Immature natural killer cell (primary cell): Measurements from ENCODE around the gene HP. TPM values are rescaled to one million over a fixed set of nuclear protein-coding genes. Genes with fewer than 3 reads are reported as not detected.
"Not testable (repeated sequence)": the region's sequence is repeated elsewhere in the genome, so short reads cannot be mapped to it uniquely, and the experiment has no call there.

Source experiments
- DNase-seq, 3 donors: peaks; one replicate each; pipeline ENCODE4 v3.0.0; 2022; ENCODE audit warnings: mixed read lengths in 1 of 3
- H3K27ac Mint-ChIP-seq, 6 donors: one replicate each; pipeline ENCODE4 v1.8.0; 2020; ENCODE audit warnings: mixed read lengths in 6 of 6, mild to moderate bottlenecking in 5 of 6, inconsistent platforms in 4 of 6, moderate library complexity in 3 of 6
- H3K27me3 Mint-ChIP-seq, 3 donors: one replicate each; pipeline ENCODE4 v1.8.0; 2020 to 2021; ENCODE audit warnings: low read depth in 3 of 3, mild to moderate bottlenecking in 3 of 3, mixed read lengths in 3 of 3, moderate library complexity in 3 of 3, inconsistent platforms in 1 of 3
- H3K36me3 Mint-ChIP-seq, 3 donors: one replicate each; pipeline ENCODE4 v1.8.0; 2020; ENCODE audit warnings: mixed read lengths in 3 of 3, inconsistent platforms in 2 of 3, mild to moderate bottlenecking in 2 of 3
- H3K4me1 Mint-ChIP-seq, 2 donors: one replicate each; pipeline ENCODE4 v1.8.0; 2020; ENCODE audit warnings: inconsistent platforms in 2 of 2, mild to moderate bottlenecking in 2 of 2, mixed read lengths in 2 of 2, moderate library complexity in 1 of 2
- H3K4me3 Mint-ChIP-seq, 5 donors: one replicate each; pipeline ENCODE4 v1.8.0; 2020; ENCODE audit warnings: mild to moderate bottlenecking in 5 of 5, mixed read lengths in 5 of 5, inconsistent platforms in 3 of 5, moderate library complexity in 3 of 5
- H3K9me3 Mint-ChIP-seq, 6 donors: one replicate each; pipeline ENCODE4 v1.8.0; 2020; ENCODE audit warnings: mild to moderate bottlenecking in 6 of 6, mixed read lengths in 6 of 6, inconsistent platforms in 4 of 6, moderate library complexity in 3 of 6
- polyA plus RNA-seq, 3 donors: library from polyadenylated mRNA; unstranded; fragments of 300-500 nt; fragmentation: Illumina TruSeq; gene quantifications; one replicate each; pipeline ENCODE4 v1.2.3, GENCODE V29; 2021

The HP gene
- polyA plus RNA-seq, 3 donors from 2014 or later, result not detected

GRCh38 chr16:72051818-72052217 lies 2.5 kb upstream of the HP start:
- Mint-ChIP-seq H3K27me3 (no peaks in the 10 kb centered on the region), H3K4me3 (no peak overlapping the region), H3K27ac (no peak overlapping the region), H3K9me3 (peaks cover 0 to 18% (median 11%) of the 10 kb centered on the region in 6 donors), H3K4me1 (no peaks in the 10 kb centered on the region), H3K36me3 (peaks cover 6 to 17% (median 8%) of the 10 kb centered on the region in 3 donors)
- DNase-seq, result no peak

GRCh38 chr16:72055911-72056310 lies 1.6 kb downstream of the HP start:
- no peak for DNase-seq
- H3K36me3 Mint-ChIP-seq, result peaks cover 0 to 4% (median 0%) of the 10 kb centered on the region in 3 donors
- no peak overlapping the region for H3K4me3 Mint-ChIP-seq
- no peaks in the 10 kb centered on the region for H3K4me1 Mint-ChIP-seq
- no peak overlapping the region for H3K27ac Mint-ChIP-seq
- no peaks in the 10 kb centered on the region for H3K27me3 Mint-ChIP-seq
- peaks cover 0 to 2% (median 0%) of the 10 kb centered on the region in 6 donors for H3K9me3 Mint-ChIP-seq

- H3K27ac Mint-ChIP-seq, H3K36me3 Mint-ChIP-seq, H3K9me3 Mint-ChIP-seq, H3K27me3 Mint-ChIP-seq, H3K4me1 Mint-ChIP-seq, DNase-seq, H3K4me3 Mint-ChIP-seq: not testable (repeated sequence)
Measured at GRCh38 chr16:72057313-72057712, 3.0 kb downstream of the HP start.

- H3K27ac Mint-ChIP-seq, H3K36me3 Mint-ChIP-seq, H3K4me1 Mint-ChIP-seq, H3K27me3 Mint-ChIP-seq, DNase-seq, H3K4me3 Mint-ChIP-seq, H3K9me3 Mint-ChIP-seq: not testable (repeated sequence)
Measured at GRCh38 chr16:72059060-72059459, 4.8 kb downstream of the HP start.

GRCh38 chr16:72060405-72060804 lies 6.1 kb downstream of the HP start:
- peaks cover 0 to 7% (median 0%) of the 10 kb centered on the region in 3 donors for H3K36me3 Mint-ChIP-seq
- no peak overlapping the region for H3K27ac Mint-ChIP-seq
- H3K27me3 Mint-ChIP-seq, result peaks cover 0 to 2% (median 1%) of the 10 kb centered on the region in 3 donors
- H3K9me3 Mint-ChIP-seq, result no peaks in the 10 kb centered on the region
- no peak for DNase-seq
- no peak overlapping the region for H3K4me3 Mint-ChIP-seq
- no peaks in the 10 kb centered on the region for H3K4me1 Mint-ChIP-seq

- Mint-ChIP-seq H3K4me3 (no peak overlapping the region), H3K4me1 (no peaks in the 10 kb centered on the region), H3K36me3 (peaks cover 0 to 7% (median 0%) of the 10 kb centered on the region in 3 donors), H3K27me3 (peaks cover 0 to 2% (median 1%) of the 10 kb centered on the region in 3 donors), H3K9me3 (no peaks in the 10 kb centered on the region), H3K27ac (no peak overlapping the region)
- no peak for DNase-seq
Measured at GRCh38 chr16:72061564-72061963, 7.3 kb downstream of the HP start.

- Mint-ChIP-seq H3K27me3 (peaks cover 0 to 2% (median 1%) of the 10 kb centered on the region in 3 donors), H3K4me3 (no peak overlapping the region), H3K9me3 (no peaks in the 10 kb centered on the region), H3K27ac (no peak overlapping the region), H3K4me1 (no peaks in the 10 kb centered on the region), H3K36me3 (peaks cover 0 to 7% (median 0%) of the 10 kb centered on the region in 3 donors)
- no peak for DNase-seq
Measured at GRCh38 chr16:72064361-72064894, 10.1 kb downstream of the HP start.

- H3K36me3 Mint-ChIP-seq, result peaks cover 0 to 7% (median 0%) of the 10 kb centered on the region in 3 donors
- H3K4me3 Mint-ChIP-seq, result no peak overlapping the region
- no peaks in the 10 kb centered on the region for H3K9me3 Mint-ChIP-seq
- peak in 2 of 3 donors; percentile 5 for DNase-seq
- peaks cover 0 to 2% (median 1%) of the 10 kb centered on the region in 3 donors for H3K27me3 Mint-ChIP-seq
- no peaks in the 10 kb centered on the region for H3K4me1 Mint-ChIP-seq
- H3K27ac Mint-ChIP-seq, result peak overlapping the region in 1 of 6 donors; percentile 53
Measured at GRCh38 chr16:72066747-72067146, 12.4 kb downstream of the HP start.

- DNase-seq, result no peak
- Mint-ChIP-seq H3K27me3 (peaks cover 0 to 1% (median 0%) of the 10 kb centered on the region in 3 donors), H3K36me3 (peaks cover 0 to 4% (median 0%) of the 10 kb centered on the region in 3 donors), H3K4me1 (no peaks in the 10 kb centered on the region), H3K27ac (no peak overlapping the region), H3K9me3 (no peaks in the 10 kb centered on the region), H3K4me3 (no peak overlapping the region)
Measured at GRCh38 chr16:72068930-72069329, 14.6 kb downstream of the HP start.

- Mint-ChIP-seq H3K27me3 (peaks cover 0 to 1% (median 0%) of the 10 kb centered on the region in 3 donors), H3K27ac (no peak overlapping the region), H3K36me3 (peaks cover 0 to 3% (median 0%) of the 10 kb centered on the region in 3 donors), H3K4me3 (no peak overlapping the region), H3K9me3 (no peaks in the 10 kb centered on the region), H3K4me1 (no peaks in the 10 kb centered on the region)
- DNase-seq, result no peak
Measured at GRCh38 chr16:72072514-72073342, 18.4 kb downstream of the HP start.

GRCh38 chr16:72073560-72074230 lies 19.4 kb downstream of the HP start:
- Mint-ChIP-seq H3K27ac (peak overlapping the region in 1 of 6 donors; percentile 22), H3K9me3 (no peaks in the 10 kb centered on the region), H3K27me3 (peaks cover 0 to 1% (median 0%) of the 10 kb centered on the region in 3 donors), H3K4me3 (no peak overlapping the region), H3K36me3 (peaks cover 0 to 3% (median 0%) of the 10 kb centered on the region in 3 donors), H3K4me1 (no peaks in the 10 kb centered on the region)
- DNase-seq, result no peak

GRCh38 chr16:72075067-72075466 lies 20.8 kb downstream of the HP start:
- H3K4me3 Mint-ChIP-seq, H3K4me1 Mint-ChIP-seq, H3K9me3 Mint-ChIP-seq, H3K36me3 Mint-ChIP-seq, DNase-seq, H3K27me3 Mint-ChIP-seq, H3K27ac Mint-ChIP-seq: not testable (repeated sequence)

GRCh38 chr16:72076991-72077706 lies 22.8 kb downstream of the HP start:
- H3K4me3 Mint-ChIP-seq, H3K36me3 Mint-ChIP-seq, DNase-seq, H3K27me3 Mint-ChIP-seq, H3K27ac Mint-ChIP-seq, H3K9me3 Mint-ChIP-seq, H3K4me1 Mint-ChIP-seq: not testable (repeated sequence)
